Neuron (in vitro differentiated cells): ENCODE data around the gene FASN.

ENCODE experiments used
- H2AFZ ChIP-seq: one replicate; pipeline ENCODE4 v1.6.1; 2013; ENCODE audit warnings: low read depth, mild to moderate bottlenecking, inconsistent platforms, low read length, moderate library complexity
- H3K27me3 ChIP-seq: one replicate; pipeline ENCODE4 v1.6.1; 2013; ENCODE audit warnings: low read length; ENCODE audit not compliant: insufficient read depth
- H3K36me3 ChIP-seq: one replicate; pipeline ENCODE4 v1.6.1; 2013; ENCODE audit warnings: low read length; ENCODE audit not compliant: insufficient read depth
- H3K4me1 ChIP-seq: one replicate; pipeline ENCODE4 v1.6.1; 2013; ENCODE audit warnings: low read length; ENCODE audit not compliant: insufficient read depth
- H3K4me3 ChIP-seq: 2 replicates; pipeline ENCODE4 v1.5.1; 2013; ENCODE audit warnings: mild to moderate bottlenecking, low read length, moderate library complexity
- H3K9me3 ChIP-seq: one replicate; pipeline ENCODE4 v1.6.1; 2013; ENCODE audit warnings: low read length

FASN gene

GRCh38 chr17:82103553-82104451 is 5.8 kb upstream of the FASN start:
- H3K36me3 ChIP-seq, result no peaks in the 10 kb centered on the region
- no peak overlapping the region for H3K4me3 ChIP-seq
- H3K4me1 ChIP-seq, result peaks cover 48% of the 10 kb centered on the region
- H2AFZ ChIP-seq, result no peak overlapping the region
- H3K9me3 ChIP-seq, result peaks cover 2% of the 10 kb centered on the region
- no peaks in the 10 kb centered on the region for H3K27me3 ChIP-seq

- H3K27me3 ChIP-seq, result no peaks in the 10 kb centered on the region
- peaks cover 48% of the 10 kb centered on the region for H3K4me1 ChIP-seq
- H3K4me3 ChIP-seq, result no peak overlapping the region
- no peak overlapping the region for H2AFZ ChIP-seq
- H3K9me3 ChIP-seq, result peaks cover 2% of the 10 kb centered on the region
- H3K36me3 ChIP-seq, result no peaks in the 10 kb centered on the region
Observed at GRCh38 chr17:82101767-82102679, 4.0 kb upstream of the FASN start.

DNA sequence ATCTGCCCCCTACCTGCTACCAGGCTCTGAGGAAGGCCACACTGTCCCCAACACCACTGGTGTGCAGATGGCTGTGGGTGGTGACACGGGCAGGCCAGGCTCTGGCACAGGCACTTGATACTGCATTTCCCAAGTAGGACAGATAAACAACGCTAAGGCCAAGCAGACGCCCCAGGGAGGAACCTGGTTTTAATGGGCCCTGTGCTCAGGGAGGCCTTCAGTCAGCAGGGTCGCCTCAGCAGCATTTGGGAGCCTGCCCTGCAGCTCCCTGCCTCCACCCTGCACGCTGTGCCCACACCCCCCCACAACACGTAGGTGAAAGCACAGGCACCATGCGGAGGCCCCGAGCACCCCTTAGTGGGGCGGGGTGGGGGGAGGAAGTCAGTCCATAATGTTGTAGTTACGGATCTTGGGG is 3.3 kb upstream of the FASN start:
- Histone ChIP-seq H3K36me3 (peaks cover 1% of the 10 kb centered on the region), H3K4me3 (no peak overlapping the region), H3K4me1 (peaks cover 48% of the 10 kb centered on the region), H2AFZ (no peak overlapping the region), H3K27me3 (no peaks in the 10 kb centered on the region), H3K9me3 (peaks cover 2% of the 10 kb centered on the region)

GRCh38 chr17:82100502-82101298 is 2.7 kb upstream of the FASN start:
- Histone ChIP-seq H3K4me3 (no peak overlapping the region), H3K36me3 (peaks cover 7% of the 10 kb centered on the region), H2AFZ (no peak overlapping the region), H3K27me3 (no peaks in the 10 kb centered on the region), H3K9me3 (peaks cover 2% of the 10 kb centered on the region), H3K4me1 (peaks cover 45% of the 10 kb centered on the region)

- Histone ChIP-seq H3K27me3 (no peaks in the 10 kb centered on the region), H3K36me3 (peaks cover 18% of the 10 kb centered on the region), H3K9me3 (peaks cover 2% of the 10 kb centered on the region), H2AFZ (no peak overlapping the region), H3K4me1 (peaks cover 40% of the 10 kb centered on the region), H3K4me3 (peak overlapping the region; percentile 79)
Observed at GRCh38 chr17:82098939-82099763, 1.1 kb upstream of the FASN start.

DNA sequence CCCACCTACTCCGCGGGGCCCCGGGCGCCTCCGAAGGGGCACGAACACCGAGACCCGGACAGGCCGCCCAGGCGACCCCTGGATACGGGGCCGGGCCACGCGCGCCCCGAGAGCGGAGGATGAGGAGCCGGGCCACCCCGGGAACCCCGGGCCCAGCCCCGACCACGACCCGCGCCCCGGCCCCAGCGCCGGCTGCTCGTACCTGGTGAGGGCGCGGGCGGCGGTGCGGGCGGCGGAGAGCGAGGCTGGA is 192 bp downstream of the FASN start:
- peak overlapping the region; percentile 79 for H3K4me3 ChIP-seq
- peaks cover 2% of the 10 kb centered on the region for H3K9me3 ChIP-seq
- H3K4me1 ChIP-seq, result peaks cover 28% of the 10 kb centered on the region
- H3K27me3 ChIP-seq, result no peaks in the 10 kb centered on the region
- H2AFZ ChIP-seq, result no peak overlapping the region
- peaks cover 29% of the 10 kb centered on the region for H3K36me3 ChIP-seq

DNA sequence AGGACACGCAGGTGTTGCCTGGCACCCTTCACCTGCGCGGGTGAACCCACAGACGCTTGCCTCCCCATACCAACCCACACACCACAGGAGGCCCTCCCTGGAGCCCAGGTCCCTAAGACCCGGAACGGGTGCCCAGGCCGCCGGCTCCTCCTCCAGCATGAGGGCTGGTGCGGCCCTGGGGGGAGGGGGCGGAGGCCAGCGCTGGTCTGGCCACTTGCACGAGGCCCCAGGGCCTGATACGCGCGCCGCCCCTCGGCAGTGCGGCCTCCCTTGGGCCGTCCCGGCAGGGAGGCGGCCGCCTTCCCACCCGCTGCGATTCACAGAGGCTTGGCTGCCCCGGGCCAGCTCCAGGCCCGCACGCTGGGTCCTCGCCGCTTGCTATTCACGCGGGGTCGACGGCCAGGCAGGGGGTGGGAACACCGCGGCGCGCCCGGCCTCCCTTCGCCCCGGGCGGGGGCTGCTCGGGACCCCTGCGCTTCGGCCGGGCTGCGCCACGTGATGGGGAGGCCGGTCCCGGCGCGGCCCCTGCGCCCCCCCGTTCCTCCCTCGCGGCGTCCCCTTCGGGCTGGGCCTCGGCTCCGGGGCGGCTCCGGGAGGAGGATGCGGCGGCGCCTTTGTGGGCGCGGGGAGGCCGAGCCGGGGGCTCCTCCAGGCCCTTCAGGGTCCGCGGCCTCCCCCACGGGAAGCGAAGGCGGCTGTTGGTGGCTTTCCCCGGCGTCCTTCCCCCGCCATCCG is 685 bp downstream of the FASN start:
- Histone ChIP-seq H3K4me3 (peak overlapping the region; percentile 79), H3K9me3 (peaks cover 2% of the 10 kb centered on the region), H3K36me3 (peaks cover 31% of the 10 kb centered on the region), H3K4me1 (peaks cover 23% of the 10 kb centered on the region), H2AFZ (no peak overlapping the region), H3K27me3 (no peaks in the 10 kb centered on the region)

DNA sequence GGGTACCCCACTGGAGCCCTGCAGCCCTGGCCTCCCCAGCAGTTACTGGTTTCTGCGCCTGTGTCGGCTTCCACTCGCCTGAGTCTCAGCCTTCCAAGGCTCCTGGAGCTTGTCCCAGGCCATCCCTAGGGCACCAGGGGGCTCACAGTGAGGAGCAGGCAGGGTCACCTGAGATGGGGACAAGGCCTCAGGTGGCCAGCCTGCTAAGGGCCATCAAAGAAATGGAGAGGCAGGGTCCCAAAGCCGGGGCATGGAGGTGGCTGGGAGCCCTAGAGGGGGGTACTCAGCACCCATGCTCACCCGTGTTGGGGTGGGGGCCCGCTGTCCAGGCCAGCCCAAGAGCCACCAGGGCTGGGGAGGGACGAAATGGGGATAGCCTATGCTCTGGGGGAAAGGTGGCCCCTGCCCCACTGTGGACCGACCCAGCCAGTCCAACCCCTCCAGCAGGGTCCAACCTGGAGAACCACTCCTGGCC is 1.3 kb downstream of the FASN start:
- Histone ChIP-seq H3K27me3 (no peaks in the 10 kb centered on the region), H2AFZ (no peak overlapping the region), H3K4me3 (peak overlapping the region; percentile 79), H3K36me3 (peaks cover 37% of the 10 kb centered on the region), H3K4me1 (peaks cover 19% of the 10 kb centered on the region), H3K9me3 (peaks cover 2% of the 10 kb centered on the region)

- no peaks in the 10 kb centered on the region for H3K27me3 ChIP-seq
- H2AFZ ChIP-seq, result no peak overlapping the region
- H3K4me1 ChIP-seq, result peaks cover 19% of the 10 kb centered on the region
- peak overlapping the region; percentile 79 for H3K4me3 ChIP-seq
- H3K36me3 ChIP-seq, result peaks cover 44% of the 10 kb centered on the region
- H3K9me3 ChIP-seq, result peaks cover 2% of the 10 kb centered on the region
Observed at GRCh38 chr17:82095777-82096708, 2.0 kb downstream of the FASN start.

- Histone ChIP-seq H3K36me3 (peaks cover 51% of the 10 kb centered on the region), H2AFZ (no peak overlapping the region), H3K4me1 (peaks cover 19% of the 10 kb centered on the region), H3K27me3 (no peaks in the 10 kb centered on the region), H3K9me3 (peaks cover under 1% of the 10 kb centered on the region), H3K4me3 (no peak overlapping the region)
Observed at GRCh38 chr17:82094931-82095776, 2.9 kb downstream of the FASN start.
